Measurements from ENCODE around the gene DDAH1. TPM values are rescaled to one million over a fixed set of nuclear protein-coding genes. Genes with fewer than 3 reads are reported as not detected.

Gene DDAH1
- polyA plus RNA-seq, 3 donors = 5.4 to 9.1 (median 5.6) TPM

DNA sequence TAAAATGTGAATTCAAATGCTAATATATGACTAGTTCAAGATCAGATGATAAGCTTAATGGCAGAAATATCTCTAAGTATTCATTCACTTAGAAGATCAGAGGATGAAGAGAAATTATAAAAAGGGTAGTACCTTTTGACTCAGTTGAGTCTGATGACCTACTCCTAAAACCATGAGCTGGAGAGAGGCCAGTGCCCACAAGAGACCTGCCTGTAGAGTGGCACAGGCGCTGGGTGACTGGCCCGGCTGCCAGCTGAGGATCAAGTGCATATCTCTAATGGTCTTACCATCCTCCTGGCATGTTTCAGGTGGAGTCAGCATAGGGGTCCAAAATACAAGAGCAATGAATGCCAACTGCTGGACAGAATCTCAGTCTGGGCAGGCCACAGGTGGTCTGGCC is 14.1 kb downstream of the DDAH1 start:
- no peak overlapping the region for H3K27ac ChIP-seq (ENCODE audit: low read depth, low read length)
- 95 to 97% (median 96%) methylated on average over 2 of the region's 2 CpGs for WGBS, 3 donors

DNA sequence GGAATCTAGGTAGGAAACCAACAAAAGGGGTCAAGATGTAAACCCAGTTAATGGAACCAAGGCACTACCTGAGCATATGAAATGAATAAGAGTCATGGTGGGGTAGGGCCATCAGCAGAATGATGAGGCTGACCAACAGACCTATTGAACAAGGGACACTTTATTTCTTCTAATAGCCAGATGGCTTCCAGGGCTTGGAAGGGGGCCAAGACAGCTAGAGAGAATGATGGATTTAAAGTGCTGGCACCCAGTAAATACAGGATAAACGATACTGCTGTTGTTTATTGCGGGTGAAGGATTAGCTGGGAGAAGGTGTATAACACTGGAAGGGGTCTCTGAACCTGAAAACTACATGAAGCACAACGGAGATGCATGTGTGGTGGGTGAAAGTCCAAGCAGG is 15.6 kb downstream of the DDAH1 start:
- whole genome bisulfite sequencing, 3 donors = 54 to 71% (median 69%) methylated on average over 3 of the region's 3 CpGs
- H3K27ac ChIP-seq (ENCODE audit: low read depth, low read length) = no peak overlapping the region

DNA sequence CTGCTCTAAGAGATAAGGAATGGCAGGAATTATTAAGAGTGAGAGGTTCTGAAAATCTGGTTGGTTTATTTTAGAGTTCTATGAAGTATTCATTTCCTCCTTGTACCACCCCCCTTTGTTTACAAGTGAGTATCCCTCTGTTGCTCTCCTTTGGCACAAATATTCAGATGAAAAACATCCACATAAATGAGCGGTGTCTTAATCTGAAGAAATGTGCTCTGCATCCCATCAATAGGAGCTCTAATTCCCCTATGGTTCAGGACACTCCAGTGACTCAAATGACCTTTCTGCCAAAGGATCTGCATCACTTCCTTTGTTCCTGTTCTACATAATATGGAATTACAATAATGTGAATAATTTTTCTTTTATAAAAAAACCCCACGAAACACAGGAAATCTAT is 16.6 kb downstream of the DDAH1 start:
- H3K27ac ChIP-seq (ENCODE audit: low read depth, low read length) = no peak overlapping the region
- 43 to 70% (median 45%) methylated on average over 2 of the region's 2 CpGs for WGBS, 3 donors

DNA sequence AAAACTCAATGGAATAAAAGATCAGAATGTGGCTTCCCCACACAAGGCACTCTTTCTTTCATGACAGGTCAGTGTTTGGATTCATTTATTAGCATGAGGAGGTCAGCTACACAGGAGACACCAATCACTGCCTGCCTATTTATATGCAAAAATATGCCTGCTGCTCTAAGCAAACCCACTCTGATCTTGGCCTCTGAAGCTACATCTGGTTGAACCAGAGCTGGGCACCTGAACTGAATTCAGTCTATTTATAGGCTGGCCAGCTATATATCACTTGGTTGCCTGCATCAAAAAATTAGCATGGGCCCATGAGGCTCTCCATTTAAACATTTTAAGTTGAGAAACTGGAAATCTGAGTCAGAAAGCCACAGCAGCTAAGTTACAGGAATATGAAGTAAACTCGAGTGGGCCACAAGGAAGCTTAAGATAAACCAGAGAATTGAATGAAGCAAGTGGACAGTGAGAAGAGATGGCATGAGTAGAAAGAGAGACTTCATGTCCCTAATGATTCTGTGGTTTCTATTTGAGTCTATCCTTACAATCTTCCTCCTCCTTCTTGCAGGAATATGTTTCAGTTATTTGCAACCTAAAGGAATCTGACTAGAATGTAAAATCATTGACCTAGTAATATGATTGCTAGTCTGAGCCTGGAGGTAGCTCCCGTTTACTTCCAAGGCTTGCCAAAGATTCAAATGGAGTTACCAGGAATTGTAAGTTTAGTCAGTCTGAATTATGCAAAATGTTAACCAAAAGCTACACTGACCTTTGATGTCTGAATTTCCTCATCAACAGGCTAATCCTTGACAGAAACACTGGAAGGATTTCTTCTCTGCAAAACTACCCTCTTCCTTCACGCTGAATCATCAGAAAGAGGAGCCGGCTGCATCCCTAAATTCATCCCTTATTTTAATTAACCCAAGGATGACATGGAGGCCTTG is 17.7 kb downstream of the DDAH1 start:
- 70 to 83% (median 70%) methylated on average over 4 of the region's 4 CpGs for whole genome bisulfite sequencing, 3 donors
- H3K27ac ChIP-seq (ENCODE audit: low read depth, low read length) = no peak overlapping the region

DNA sequence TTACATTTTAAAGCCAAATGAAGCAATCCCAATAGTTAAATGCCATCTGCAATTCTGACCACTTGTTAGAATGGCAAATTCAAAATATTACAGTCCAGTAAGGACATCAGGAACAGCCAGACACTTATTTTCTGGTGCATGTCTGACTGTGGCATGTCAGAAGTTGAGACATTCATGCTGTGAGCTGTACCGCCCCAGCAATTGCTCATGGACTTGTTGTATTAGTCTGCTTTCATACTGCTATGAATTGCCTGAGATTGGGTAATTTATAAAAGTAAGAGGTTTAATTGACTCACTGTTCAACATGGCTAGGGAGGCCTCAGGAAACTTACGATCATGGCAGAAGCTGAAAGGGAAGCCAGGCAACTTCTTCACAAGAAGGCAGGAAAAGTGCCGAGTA is 19.1 kb downstream of the DDAH1 start:
- 88 to 98% (median 92%) methylated on average over 3 of the region's 3 CpGs for WGBS, 3 donors
- no peak overlapping the region for H3K27ac ChIP-seq (ENCODE audit: low read depth, low read length)

DNA sequence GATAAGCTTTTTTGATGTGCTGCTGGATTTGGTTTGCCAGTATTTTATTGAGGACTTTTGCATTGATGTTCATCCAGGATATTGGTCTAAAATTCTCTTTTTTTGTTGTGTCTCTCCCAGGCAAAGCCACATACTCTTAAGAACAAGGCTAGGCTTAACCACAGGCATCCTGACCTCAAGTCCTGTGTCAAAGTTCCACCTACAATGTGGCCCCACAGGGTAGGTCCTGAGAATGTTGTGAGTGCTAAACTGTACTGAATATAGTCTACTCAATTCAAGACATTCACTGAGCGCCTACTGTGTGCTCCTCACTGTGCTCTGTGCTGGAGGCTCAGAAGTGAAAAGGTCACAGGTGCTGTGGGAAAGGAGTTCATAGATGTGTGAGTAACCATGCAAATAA is 20.6 kb downstream of the DDAH1 start:
- no peak overlapping the region for H3K27ac ChIP-seq (ENCODE audit: low read depth, low read length)
- 89 to 92% (median 90%) methylated on average over 1 of the region's 1 CpG for WGBS, 3 donors

DNA sequence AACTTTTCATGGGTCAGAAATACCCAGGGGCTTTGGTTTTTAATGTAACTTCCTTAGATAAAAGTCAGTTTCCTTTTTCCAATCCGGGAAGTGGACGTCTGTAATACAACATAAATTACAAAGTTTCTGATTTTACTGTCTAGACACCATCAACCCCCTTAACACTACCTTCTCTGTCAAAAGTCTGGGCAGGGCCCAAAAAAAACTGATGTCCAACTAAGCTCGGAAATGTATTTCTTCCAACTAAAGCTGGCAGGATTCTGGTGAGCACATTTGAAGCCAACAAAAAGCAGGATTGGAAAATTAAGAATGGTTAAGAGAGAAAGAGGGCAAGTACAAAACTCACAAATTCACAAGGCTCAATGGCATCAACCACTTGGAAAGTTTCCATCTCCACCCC is 24.3 kb downstream of the DDAH1 start:
- no peak overlapping the region for H3K27ac ChIP-seq (ENCODE audit: low read depth, low read length)
- 14 to 51% (median 16%) methylated on average over 3 of the region's 3 CpGs for WGBS, 3 donors

DNA sequence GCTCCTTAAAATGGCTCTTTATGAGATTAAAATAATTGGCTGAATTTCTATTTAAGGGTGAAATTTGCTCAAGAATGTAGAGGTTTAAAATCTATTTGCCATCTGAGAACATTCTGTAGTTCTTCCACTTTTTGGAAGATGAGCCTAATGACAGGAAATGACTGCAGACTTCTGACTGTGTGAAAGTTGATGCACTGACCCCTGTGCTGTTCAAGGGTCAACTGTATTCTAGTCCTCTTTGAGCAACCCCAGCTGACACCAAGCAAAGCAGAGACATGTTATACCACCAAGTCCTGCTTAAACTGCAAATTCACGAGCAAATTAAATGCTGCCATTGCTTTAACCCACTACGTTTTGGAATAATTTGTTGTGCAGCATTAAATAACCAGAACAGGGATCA is 26.6 kb downstream of the DDAH1 start:
- H3K27ac ChIP-seq (ENCODE audit: low read depth, low read length) = no peak overlapping the region
- WGBS, 3 donors = 64 to 69% (median 69%) methylated on average over 2 of the region's 2 CpGs

DNA sequence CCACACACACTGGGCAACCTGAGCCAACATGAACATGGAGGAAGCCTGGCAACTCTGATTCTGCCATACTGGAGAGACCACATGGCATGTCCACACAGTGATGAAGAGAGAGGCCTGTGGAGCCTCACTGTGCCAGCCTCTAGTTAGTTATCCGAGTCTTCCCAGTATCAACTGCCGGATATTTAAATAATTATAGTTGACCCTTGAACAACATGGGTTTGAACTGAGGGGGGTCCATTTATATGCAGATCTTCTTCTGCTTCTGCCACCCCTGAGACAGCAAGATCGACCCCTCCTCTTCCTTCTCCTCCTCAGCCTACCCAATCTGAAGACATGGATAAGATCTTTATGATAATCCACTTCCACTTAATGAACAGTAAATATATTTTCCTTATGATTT is 27.8 kb downstream of the DDAH1 start:
- 86 to 97% (median 95%) methylated on average over 3 of the region's 3 CpGs for WGBS, 3 donors
- no peak overlapping the region for H3K27ac ChIP-seq (ENCODE audit: low read depth, low read length)

DNA sequence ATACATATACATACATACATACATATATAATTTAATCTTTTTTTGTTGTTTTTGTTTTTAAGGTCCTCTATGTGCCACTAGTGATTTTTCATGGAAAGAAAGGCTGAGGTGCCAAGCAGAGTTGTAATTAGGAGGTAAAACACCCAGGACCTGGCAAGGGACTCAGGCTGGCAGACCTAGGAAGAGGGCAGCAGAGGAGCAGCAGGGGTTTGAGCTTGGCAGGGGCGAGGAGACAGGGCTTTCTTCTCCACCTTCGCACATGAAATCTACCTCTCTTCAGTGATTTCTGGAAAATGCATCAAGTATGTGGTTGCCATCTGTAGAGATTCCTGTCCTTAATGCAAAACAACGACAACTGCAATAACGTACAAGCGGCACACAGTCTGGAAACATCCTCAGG is 31.9 kb downstream of the DDAH1 start:
- 87 to 96% (median 91%) methylated on average over 5 of the region's 5 CpGs for WGBS, 3 donors
- no peak overlapping the region for H3K27ac ChIP-seq (ENCODE audit: low read depth, low read length)

DNA sequence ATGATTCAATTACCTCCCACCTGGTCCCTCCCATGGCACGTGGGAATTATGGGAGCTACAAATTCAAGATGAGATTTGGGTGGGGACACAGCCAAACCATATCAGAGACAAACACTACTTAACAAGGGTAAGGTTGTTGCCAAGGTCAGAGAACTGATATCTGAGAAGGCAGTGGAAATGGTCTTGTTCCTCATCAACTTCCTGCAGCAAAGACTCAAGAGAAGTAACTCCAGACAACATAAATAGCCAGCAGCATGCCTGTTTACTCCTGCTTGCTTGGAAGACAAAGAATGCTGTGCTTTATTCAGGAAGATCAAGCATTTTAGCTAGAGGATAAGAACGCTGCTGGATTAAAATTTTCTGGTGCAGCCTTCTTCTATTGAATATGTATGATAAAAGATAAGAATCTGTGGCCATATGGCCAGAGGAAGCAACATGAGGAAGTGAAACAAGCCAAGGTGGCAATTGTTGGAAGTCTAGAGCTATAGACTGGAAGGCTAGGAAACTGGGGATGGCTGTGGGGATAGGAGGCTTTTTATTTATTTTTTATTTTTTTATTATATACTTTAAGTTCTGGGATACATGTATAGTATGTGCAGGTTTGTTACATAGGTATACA is 36.4 kb downstream of the DDAH1 start:
- no peak overlapping the region for H3K27ac ChIP-seq (ENCODE audit: low read depth, low read length)
- 59 to 78% (median 69%) methylated on average over 2 of the region's 2 CpGs for WGBS, 3 donors

DNA sequence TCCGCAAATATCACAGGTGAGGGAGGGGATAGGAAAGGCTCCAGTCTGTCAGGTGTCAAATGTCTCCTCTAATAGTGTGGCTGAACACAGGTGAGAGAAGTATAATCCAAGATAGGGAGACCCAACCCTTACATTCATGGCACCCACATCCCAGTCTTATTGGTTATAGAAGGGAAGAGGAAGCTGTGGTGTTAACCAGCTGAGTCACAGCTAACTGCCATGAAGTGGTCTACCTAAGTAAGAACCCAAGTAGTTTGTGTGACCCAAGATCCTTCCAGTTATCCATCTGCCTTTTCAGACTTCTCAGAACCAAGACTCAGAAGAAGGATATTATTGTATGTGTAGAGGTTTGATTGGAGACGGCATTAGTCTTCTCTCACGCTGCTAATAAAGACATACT is 37.1 kb downstream of the DDAH1 start:
- 96 to 100% (median 98%) methylated on average over 3 of the region's 3 CpGs for WGBS, 3 donors
- H3K27ac ChIP-seq (ENCODE audit: low read depth, low read length) = no peak overlapping the region

DNA sequence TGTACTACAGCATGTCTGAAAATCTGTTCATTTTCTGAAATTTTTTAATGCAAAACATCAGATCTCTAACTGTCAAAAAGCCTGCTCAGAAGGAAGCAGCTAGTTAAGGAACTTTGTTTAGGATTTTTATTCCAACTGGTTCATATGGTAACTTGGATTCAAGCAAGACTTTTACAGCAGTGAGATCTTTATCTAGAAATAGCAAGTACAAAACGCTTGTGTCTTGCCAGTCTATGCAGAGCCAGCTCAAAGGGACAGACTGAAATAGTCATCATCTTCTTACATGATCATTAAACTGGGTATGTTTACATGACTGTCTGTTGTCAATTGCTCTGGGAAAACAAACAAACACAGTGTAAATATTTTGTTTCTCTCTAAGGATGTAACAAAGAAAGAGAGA is 37.6 kb downstream of the DDAH1 start:
- no peak overlapping the region for H3K27ac ChIP-seq (ENCODE audit: low read depth, low read length)
- 8 to 30% (median 21%) methylated on average over 1 of the region's 1 CpG for WGBS, 3 donors

DNA sequence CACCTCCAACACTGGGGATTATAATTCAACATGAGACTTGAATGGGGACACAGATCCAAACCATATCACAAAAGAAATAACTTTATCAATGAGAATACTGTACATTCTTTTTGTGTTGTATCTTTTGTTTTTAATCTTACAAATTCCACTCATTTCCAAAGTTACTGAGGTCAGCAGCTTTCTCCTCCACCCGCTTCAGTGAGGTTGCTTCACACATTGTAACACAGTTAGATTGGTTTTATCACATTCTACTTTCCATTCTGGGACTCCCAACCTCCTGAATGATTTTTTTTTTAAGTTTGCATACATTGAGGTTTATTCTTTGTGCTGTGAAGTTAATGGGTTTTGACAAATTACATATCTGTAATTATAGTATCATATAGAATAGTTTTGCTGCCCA is 43.8 kb downstream of the DDAH1 start:
- 81 to 97% (median 85%) methylated on average over 1 of the region's 1 CpG for WGBS, 3 donors
- H3K27ac ChIP-seq (ENCODE audit: low read depth, low read length) = no peak overlapping the region

DNA sequence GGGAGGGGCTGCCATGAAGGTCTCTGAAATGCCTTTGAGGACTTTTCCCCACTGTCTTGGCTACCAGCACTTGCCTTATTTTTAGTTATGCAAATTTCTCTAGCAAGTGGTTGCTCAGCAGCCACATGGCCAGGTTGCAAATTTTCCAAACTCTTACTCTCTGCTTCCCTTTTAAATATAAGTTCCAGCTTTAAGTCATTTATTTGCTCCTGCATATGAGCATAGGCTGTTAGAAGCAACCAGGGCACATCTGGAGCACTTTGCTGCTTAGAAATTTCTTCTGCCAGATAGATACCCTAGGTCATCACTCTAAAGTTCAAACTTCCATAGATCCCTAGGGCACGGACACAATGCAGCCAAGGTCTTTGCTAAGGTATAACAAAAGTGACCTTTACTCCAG is 44.8 kb downstream of the DDAH1 start:
- no peak overlapping the region for H3K27ac ChIP-seq (ENCODE audit: low read depth, low read length)
- 48 to 97% (median 95%) methylated on average over 1 of the region's 1 CpG for WGBS, 3 donors

DNA sequence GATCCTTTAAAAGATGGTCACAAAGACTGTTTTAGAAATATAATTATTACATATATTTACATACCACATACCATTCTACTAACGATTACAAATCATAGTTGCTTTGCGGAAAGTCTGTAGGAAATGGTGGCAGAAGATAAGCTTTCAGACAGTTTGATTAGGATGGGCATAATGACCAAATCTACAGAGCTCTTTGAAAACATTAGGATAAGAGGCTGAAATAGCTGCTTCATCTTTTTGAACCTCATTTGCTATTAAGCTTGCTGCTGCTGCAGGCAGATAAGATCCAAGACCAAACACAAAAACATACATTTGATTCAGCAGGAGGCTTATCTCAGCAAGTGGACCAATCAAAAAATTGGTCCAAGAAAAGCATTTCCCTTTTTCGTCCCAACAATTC is 47.1 kb downstream of the DDAH1 start:
- H3K27ac ChIP-seq (ENCODE audit: low read depth, low read length) = no peak overlapping the region
- WGBS, 3 donors = 69 to 80% (median 78%) methylated on average over 3 of the region's 3 CpGs

DNA sequence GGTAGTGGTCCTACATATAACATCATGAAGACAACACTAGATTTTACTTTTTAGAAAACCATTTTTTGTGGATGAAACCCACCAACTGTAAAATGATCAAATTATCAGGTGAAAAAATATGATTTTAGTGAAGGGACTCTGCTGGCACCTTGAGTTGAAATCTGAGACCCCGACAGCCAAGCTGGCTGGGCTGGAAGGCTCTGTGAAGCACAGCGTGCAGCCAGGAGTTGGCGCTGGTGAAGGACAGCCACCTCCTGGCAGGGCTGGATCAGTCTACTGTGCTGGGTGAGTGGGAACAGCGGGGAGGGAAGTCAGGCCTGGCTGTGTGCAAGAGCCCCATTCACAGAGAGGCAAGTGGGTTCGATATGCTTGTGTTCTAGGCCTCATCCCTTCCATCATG is 47.9 kb downstream of the DDAH1 start:
- no peak overlapping the region for H3K27ac ChIP-seq (ENCODE audit: low read depth, low read length)
- WGBS, 3 donors = 85 to 89% (median 88%) methylated on average over 5 of the region's 5 CpGs

DNA sequence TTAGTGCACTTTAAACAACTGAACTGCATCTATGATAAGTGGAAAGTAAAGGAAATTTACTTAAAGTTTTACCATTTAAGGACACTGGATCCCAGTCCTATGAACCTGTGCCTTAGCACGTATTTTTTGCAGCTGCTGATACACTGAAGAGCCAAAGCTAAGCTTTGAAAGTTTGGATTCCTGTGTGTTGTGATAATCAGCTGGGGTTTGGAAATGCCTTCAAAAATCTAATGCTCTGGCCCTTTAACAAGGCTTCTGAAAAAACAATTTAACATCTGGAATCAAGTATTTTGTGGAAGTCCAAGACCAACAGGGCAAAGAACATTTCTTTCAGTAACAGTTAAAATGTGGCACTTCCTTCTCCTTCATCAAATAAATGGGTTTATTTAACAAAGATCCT is 51.8 kb downstream of the DDAH1 start:
- H3K27ac ChIP-seq (ENCODE audit: low read depth, low read length) = no peak overlapping the region
- WGBS, 3 donors = 64 to 92% (median 76%) methylated on average over 1 of the region's 1 CpG

DNA sequence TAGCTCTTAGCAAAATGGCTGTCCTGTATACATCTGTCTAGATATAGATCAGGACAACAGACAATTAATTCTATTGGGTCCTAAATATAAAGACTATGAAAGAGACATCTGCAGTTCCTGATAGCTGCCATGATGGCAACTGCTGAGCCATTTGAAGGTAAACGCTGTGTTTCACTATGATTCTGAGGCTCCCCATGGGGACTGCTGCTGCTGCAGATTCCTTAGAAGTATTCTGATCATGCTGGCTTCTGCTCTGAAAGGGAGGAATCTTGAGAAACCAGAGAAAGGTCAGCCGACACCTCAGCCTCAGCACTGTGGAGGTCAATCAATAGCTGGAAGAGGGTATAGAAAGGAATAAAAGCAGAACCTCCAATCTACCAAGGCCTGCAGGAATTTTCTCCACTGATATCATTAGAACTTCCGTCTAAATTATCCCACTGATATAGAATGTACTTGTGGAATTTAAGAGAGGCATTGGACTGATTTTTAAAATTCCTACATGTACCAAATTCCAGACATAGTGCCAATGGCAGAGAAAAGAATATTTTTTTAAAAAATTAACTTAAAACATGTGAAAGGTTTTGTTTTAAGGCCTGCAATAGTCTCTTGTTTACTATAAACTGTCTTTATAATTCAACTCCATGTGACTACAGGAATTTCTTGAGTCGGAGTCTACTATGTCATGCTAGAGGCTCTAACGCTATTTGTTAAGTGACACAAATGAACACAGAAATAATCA is 53.2 kb downstream of the DDAH1 start:
- H3K27ac ChIP-seq (ENCODE audit: low read depth, low read length) = no peak overlapping the region
- 80 to 91% (median 90%) methylated on average over 5 of the region's 5 CpGs for WGBS, 3 donors
